Right kidney (tissue), 1 donor: ENCODE data around the gene FHIP1A.

Experiments
- DNase-seq: peaks from one replicate; pipeline ENCODE4 v3.0.0-alpha.2; 2016

FHIP1A gene

GRCh38 chr4:151458148-151458547 lies 49.2 kb downstream of the FHIP1A start:
- DNase-seq, result no peak
